HepG2 (cell line): ENCODE results near the gene ATG4B. TPM values are rescaled to one million over a fixed set of nuclear protein-coding genes. Genes with fewer than 3 reads are reported as not detected.

ENCODE experiments used
- ARID5B ChIP-seq: IDR thresholded peaks from 2 replicates; pipeline ENCODE4 v1.4.0; 2020; ENCODE audit warnings: mild to moderate bottlenecking, missing genetic modification reagents
- BCL3 ChIP-seq: sonication (generic); formaldehyde crosslinking; IDR thresholded peaks from 2 replicates; pipeline ENCODE4 v1.5.1; 2020; ENCODE audit warnings: mild to moderate bottlenecking, missing genetic modification reagents, moderate library complexity
- BHLHE40 ChIP-seq: IDR thresholded peaks from 2 replicates; pipeline ENCODE4 v1.6.1; 2011; ENCODE audit warnings: low read length, improper control_type of control experiment
- CREB3 ChIP-seq: sonication (generic); formaldehyde crosslinking; IDR thresholded peaks from 2 replicates; pipeline ENCODE4 v1.5.0; 2020; ENCODE audit warnings: missing genetic modification reagents
- CREBL2 ChIP-seq: sonication (generic); formaldehyde crosslinking; IDR thresholded peaks from 2 replicates; pipeline ENCODE4 v1.8.1; 2023; ENCODE audit warnings: missing genetic modification reagents, mild to moderate bottlenecking, borderline replicate concordance
- DR1 ChIP-seq: sonication (generic); formaldehyde crosslinking; IDR thresholded peaks from 2 replicates; pipeline ENCODE4 v1.8.0; 2021; ENCODE audit warnings: mild to moderate bottlenecking, missing genetic modification reagents, inconsistent platforms
- ETV5 ChIP-seq: IDR thresholded peaks from 2 replicates; pipeline ENCODE4 v1.6.1; 2018; ENCODE audit warnings: missing biosample characterization, missing genetic modification reagents, inconsistent platforms, borderline replicate concordance
- FOXC1 ChIP-seq: sonication (generic); formaldehyde crosslinking; IDR thresholded peaks from 2 replicates; pipeline ENCODE4 v1.8.0; 2022; ENCODE audit warnings: mild to moderate bottlenecking, missing genetic modification reagents, borderline replicate concordance
- HINFP ChIP-seq: sonication (generic); formaldehyde crosslinking; IDR thresholded peaks from 2 replicates; pipeline ENCODE4 v1.4.0; 2020; ENCODE audit warnings: low read depth, mild to moderate bottlenecking, missing genetic modification reagents
- ISX ChIP-seq: sonication (generic); formaldehyde crosslinking; conservative IDR thresholded peaks from 2 replicates; pipeline ENCODE4 v1.5.0; 2020; ENCODE audit warnings: missing genetic modification reagents
- PHF21A ChIP-seq: sonication (generic); formaldehyde crosslinking; IDR thresholded peaks from 2 replicates; pipeline ENCODE4 v1.5.0; 2020; ENCODE audit warnings: mild to moderate bottlenecking, missing genetic modification reagents
- SRSF1 ChIP-seq: fragments of 200-400 bp; formaldehyde crosslinking; optimal IDR thresholded peaks from 2 replicates; pipeline ENCODE3; 2017; ENCODE audit warnings: mild to moderate bottlenecking, low read depth, low read length, moderate library complexity
- THAP9 ChIP-seq: sonication (generic); formaldehyde crosslinking; IDR thresholded peaks from 2 replicates; pipeline ENCODE4; 2020; ENCODE audit warnings: missing genetic modification reagents, mild to moderate bottlenecking, borderline replicate concordance
- ZBTB21 ChIP-seq: sonication (generic); formaldehyde crosslinking; IDR thresholded peaks from 2 replicates; pipeline ENCODE4 v1.4.0; 2020; ENCODE audit warnings: missing genetic modification reagents
- ZFP36L2 ChIP-seq: sonication (generic); formaldehyde crosslinking; IDR thresholded peaks from 2 replicates; pipeline ENCODE4 v1.4.0; 2020; ENCODE audit warnings: missing genetic modification reagents
- ZNF891 ChIP-seq: sonication (generic); formaldehyde crosslinking; IDR thresholded peaks from 2 replicates; pipeline ENCODE4 v1.5.0; 2020; ENCODE audit warnings: mild to moderate bottlenecking, missing genetic modification reagents
- polyA plus RNA-seq, 8 experiments: library from polyadenylated mRNA; depleted of rRNA in 3 of 8; stranded (reverse) in 7 of 8; unstranded in 1 of 8; fragments of >200 nt; fragmentation: Illumina TruSeq in 4 of 8; extraction: Trizol in 4 of 8; gene quantifications; 2 replicates each; pipeline versions ENCODE4 v1.2.1 to v1.2.3, GENCODE V29; 2011 to 2016; ENCODE audit warnings: low read depth in 4 of 8, missing spikeins in 1 of 8, mixed read lengths in 1 of 8; ENCODE audit not compliant: insufficient read depth in 1 of 8
- total RNA-seq, 5 experiments: library from RNA; depleted of rRNA; stranded (reverse); fragments of >200 nt; fragmentation: Illumina TruSeq; extraction: Trizol; gene quantifications; 2 replicates each; pipeline ENCODE4 v1.2.3, GENCODE V29; 2016; ENCODE audit warnings: low read depth in 1 of 5

Gene ATG4B
- total and polyA plus RNA-seq, 2 of the 13 experiments (the other 11 are each of a cell fraction or from before 2014, with no cell fraction given) = 95.5 to 239 TPM

GRCh38 chr2:241609859-241610793 is 27.4 kb upstream of the ATG4B start (continued):
- TF ChIP-seq ARID5B (CRISPR knock-in tag) (peak; percentile 73), BHLHE40 (peak; percentile 62), ZBTB21 (CRISPR knock-in tag) (no peak), ISX (no peak), THAP9 (CRISPR knock-in tag) (no peak), ETV5 (peak; percentile 98), FOXC1 (CRISPR knock-in tag) (no peak), HINFP (CRISPR knock-in tag) (peak; percentile 63; the same call in 1 of the 2 replicates), CREBL2 (CRISPR knock-in tag) (0 out of 2 replicates have a peak, but pooled peaks have one; percentile 62), SRSF1 (peak; percentile 48), ZNF891 (CRISPR knock-in tag) (peak; percentile 93), BCL3 (peak; percentile 64), CREB3 (CRISPR knock-in tag) (peak; percentile 89), ZFP36L2 (CRISPR knock-in tag) (0 out of 2 replicates have a peak, but pooled peaks have one; percentile 26), DR1 (CRISPR knock-in tag) (no peak; the same call in 1 of the 2 replicates), PHF21A (CRISPR knock-in tag) (peak; percentile 83)
